ENCODE results near the gene ID3. TPM values are rescaled to one million over a fixed set of nuclear protein-coding genes. Genes with fewer than 3 reads are reported as not detected.

The ID3 gene
- total and polyA plus RNA-seq, 2 of the 8 experiments (the other 6 are each of a cell fraction or from before 2014, with no cell fraction given): 240 to 304 TPM

- TF ChIP-seq POLR2AphosphoS5 (IDR thresholded peaks at IDR 0.05; ENCODE audit: low read depth, low read length) (peak; percentile 38; the same call in 1 of the 2 replicates), TCF12 (IDR thresholded peaks at IDR 0.05; ENCODE audit: low read depth, low read length) (peak; percentile 99), POLR2A (IDR thresholded peaks at IDR 0.05; ENCODE audit: control extremely low read depth in 1 of 2, low read depth in 2 of 2, low read length in 2 of 2) (no peak), BACH1 (IDR thresholded peaks at IDR 0.05; ENCODE audit: low read length) (no peak), GABPA (IDR thresholded peaks at IDR 0.05; ENCODE audit: borderline replicate concordance, insufficient read depth, low read length) (peak; percentile 14; the same call in 1 of the 2 replicates), ASH2L (IDR thresholded peaks at IDR 0.05; ENCODE audit: low read length) (peak; percentile 42), SUZ12 (IDR thresholded peaks at IDR 0.05; ENCODE audit: low read length) (no peak), EZH2 (IDR thresholded peaks at IDR 0.05; ENCODE audit: low read depth, low read length, severe bottlenecking) (no peak), ATF2 (IDR thresholded peaks at IDR 0.05; ENCODE audit: low read length) (peak; percentile 87; the same call in 1 of the 2 replicates), HDAC2 (IDR thresholded peaks at IDR 0.05; ENCODE audit: borderline replicate concordance in 1 of 2, low read depth in 2 of 2, low read length in 2 of 2) (peak; percentile 67 to 69; a peak in 1 of 4 replicates)
Measured at GRCh38 chr1:23598424-23598823, 39.1 kb upstream of the ID3 start (continued).

All from H1 (cell line).